ENCODE data around the gene M1AP. TPM values are rescaled to one million over a fixed set of nuclear protein-coding genes. Genes with fewer than 3 reads are reported as not detected.

Gene M1AP
- total RNA-seq, 1 experiment from 2014 or later: not detected

DNA sequence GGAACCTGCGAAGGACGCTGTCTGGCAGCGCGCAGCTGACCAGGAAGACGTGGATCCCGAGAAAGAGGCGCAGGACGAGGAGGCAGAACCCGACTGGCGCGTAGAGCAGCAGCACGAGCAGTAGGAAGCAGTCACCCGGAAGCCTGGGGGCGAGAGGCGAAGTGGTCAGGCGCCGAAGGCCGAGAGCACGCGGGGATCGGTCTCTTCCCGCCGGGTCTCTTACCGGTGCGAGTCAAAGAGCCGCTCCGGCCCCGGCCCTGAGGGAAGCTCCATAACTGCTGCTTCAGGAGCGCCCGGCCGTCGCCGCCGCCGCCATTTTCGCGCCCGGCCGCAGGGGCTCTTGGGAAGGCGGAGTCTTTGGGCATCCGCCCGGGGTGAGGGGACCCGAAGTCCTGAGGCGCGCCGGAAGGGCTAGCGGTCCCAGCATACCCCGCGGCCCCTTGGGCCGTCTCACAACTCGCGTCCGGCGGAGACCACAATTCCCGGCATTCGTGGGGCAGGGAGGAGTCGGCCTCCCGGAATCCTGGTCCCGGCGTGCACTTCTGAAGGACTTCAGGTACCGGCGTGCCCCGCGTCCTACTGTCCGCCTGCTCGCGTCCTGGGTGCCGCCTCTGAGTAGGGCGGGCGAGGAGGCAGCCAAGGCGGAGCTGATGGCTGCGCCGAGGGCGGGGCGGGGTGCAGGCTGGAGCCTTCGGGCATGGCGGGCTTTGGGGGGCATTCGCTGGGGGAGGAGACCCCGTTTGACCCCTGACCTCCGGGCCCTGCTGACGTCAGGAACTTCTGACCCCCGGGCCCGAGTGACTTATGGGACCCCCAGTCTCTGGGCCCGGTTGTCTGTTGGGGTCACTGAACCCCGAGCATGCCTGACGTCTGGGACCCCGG is 118.5 kb downstream of the M1AP start, which contains the start of the genes AUP1 and HTRA2:
AUP1 (minus strand) TSS at position 350 of the 882 bp plus-strand sequence; CDS start at position 273, 77 bp downstream.
HTRA2 (plus strand) TSS at position 577 of the 882 bp plus-strand sequence; CDS start at position 651, 74 bp downstream.
- TF ChIP-seq, protein P1, sequence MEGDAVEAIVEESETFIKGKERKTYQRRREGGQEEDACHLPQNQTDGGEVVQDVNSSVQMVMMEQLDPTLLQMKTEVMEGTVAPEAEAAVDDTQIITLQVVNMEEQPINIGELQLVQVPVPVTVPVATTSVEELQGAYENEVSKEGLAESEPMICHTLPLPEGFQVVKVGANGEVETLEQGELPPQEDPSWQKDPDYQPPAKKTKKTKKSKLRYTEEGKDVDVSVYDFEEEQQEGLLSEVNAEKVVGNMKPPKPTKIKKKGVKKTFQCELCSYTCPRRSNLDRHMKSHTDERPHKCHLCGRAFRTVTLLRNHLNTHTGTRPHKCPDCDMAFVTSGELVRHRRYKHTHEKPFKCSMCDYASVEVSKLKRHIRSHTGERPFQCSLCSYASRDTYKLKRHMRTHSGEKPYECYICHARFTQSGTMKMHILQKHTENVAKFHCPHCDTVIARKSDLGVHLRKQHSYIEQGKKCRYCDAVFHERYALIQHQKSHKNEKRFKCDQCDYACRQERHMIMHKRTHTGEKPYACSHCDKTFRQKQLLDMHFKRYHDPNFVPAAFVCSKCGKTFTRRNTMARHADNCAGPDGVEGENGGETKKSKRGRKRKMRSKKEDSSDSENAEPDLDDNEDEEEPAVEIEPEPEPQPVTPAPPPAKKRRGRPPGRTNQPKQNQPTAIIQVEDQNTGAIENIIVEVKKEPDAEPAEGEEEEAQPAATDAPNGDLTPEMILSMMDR (IDR thresholded peaks at IDR 0.05; ENCODE audit: insufficient read depth in 1 of 2, low read depth in 1 of 2, low read length in 1 of 2, severe bottlenecking in 1 of 2, unreplicated experiment in 1 of 2): no peak
- H3K27me3 ChIP-seq (replicated peaks; ENCODE audit: control insufficient read depth, insufficient read depth, low read length): no peaks in the 10 kb centered on the region
- POLR2A ChIA-PET: interaction anchor here (0.5 to 2.0 kb wide), 9 partner anchors 9 to 330 kb away, joined by 3 to 7 read pairs (median 4); partner anchors contain the start of genes CCDC142, PCGF1, TTC31 and WBP1
- H3K4me3 ChIP-seq (ENCODE audit: low read depth, low read length): peak within 1 kb of the TSS; percentile 78
- H3K4me1 ChIP-seq: peaks cover 6% of the 10 kb centered on the region
- H3K9me3 Mint-ChIP-seq (ENCODE audit: unreplicated experiment): no peaks in the 10 kb centered on the region
- DNase-seq: peak; percentile 99
- no peaks in the 10 kb centered on the region for H3K9me3 ChIP-seq
- H3K4me3 Mint-ChIP-seq (ENCODE audit: unreplicated experiment): peak within 1 kb of the TSS; percentile 99
- CTCF ChIA-PET: interaction anchor here (0.8 to 1.7 kb wide), 6 partner anchors 15 to 68 kb away, joined by 3 to 7 read pairs (median 4); partner anchors contain the start of genes CCDC142 and TTC31
- H3K27ac Mint-ChIP-seq (ENCODE audit: unreplicated experiment): peak within 1 kb of the TSS; percentile 99
- intact Hi-C loops (cut with micrococcal nuclease; ENCODE audit: unreplicated experiment): loop anchor here (1.0 to 2.0 kb wide), 7 partner anchors 13 to 75 kb away; partner anchors contain the start of genes INO80B, MRPL53, PCGF1 and TTC31
- no TSS peak for BruUV-seq (replicated peaks)
- peaks cover 18% of the 10 kb centered on the region for H3K4me1 Mint-ChIP-seq (ENCODE audit: low read depth, unreplicated experiment)
- peaks cover 9% of the 10 kb centered on the region for H3K36me3 ChIP-seq (ENCODE audit: control insufficient read depth, insufficient read depth, low read length)
- H3K27me3 Mint-ChIP-seq (ENCODE audit: insufficient read depth, unreplicated experiment): no peaks in the 10 kb centered on the region
- H3K36me3 Mint-ChIP-seq (ENCODE audit: insufficient read depth, unreplicated experiment): peaks cover 46% of the 10 kb centered on the region

- CTCF ChIA-PET: interaction anchor here (0.8 to 1.4 kb wide), 4 partner anchors 16 to 67 kb away, joined by 3 to 4 read pairs (median 3); no protein-coding TSS in a partner anchor
- POLR2A ChIA-PET: interaction anchor here (1.4 kb wide), 2 partner anchors 20 to 71 kb away, joined by 5 read pairs; partner anchors contain the start of gene WBP1
- Mint-ChIP-seq H3K27me3 (ENCODE audit: insufficient read depth, unreplicated experiment) (no peaks in the 10 kb centered on the region), H3K36me3 (ENCODE audit: insufficient read depth, unreplicated experiment) (peaks cover 46% of the 10 kb centered on the region), H3K9me3 (ENCODE audit: unreplicated experiment) (no peaks in the 10 kb centered on the region), H3K4me1 (ENCODE audit: low read depth, unreplicated experiment) (peaks cover 18% of the 10 kb centered on the region), H3K4me3 (ENCODE audit: unreplicated experiment) (peak overlapping the region; percentile 99), H3K27ac (ENCODE audit: unreplicated experiment) (peak overlapping the region; percentile 99)
- H3K36me3 ChIP-seq (ENCODE audit: control insufficient read depth, insufficient read depth, low read length): peaks cover 9% of the 10 kb centered on the region
- no TSS peak for BruUV-seq (replicated peaks)
- TF ChIP-seq, protein P1 (IDR thresholded peaks at IDR 0.05; ENCODE audit: insufficient read depth in 1 of 2, low read depth in 1 of 2, low read length in 1 of 2, severe bottlenecking in 1 of 2, unreplicated experiment in 1 of 2): no peak
- H3K4me3 ChIP-seq (ENCODE audit: low read depth, low read length): peak overlapping the region; percentile 78
- H3K9me3 ChIP-seq: no peaks in the 10 kb centered on the region
- intact Hi-C loops (cut with micrococcal nuclease; ENCODE audit: unreplicated experiment): loop anchor here (1.0 to 2.0 kb wide), 7 partner anchors 12 to 74 kb away; partner anchors contain the start of genes INO80B, MRPL53, PCGF1 and TTC31
- peaks cover 6% of the 10 kb centered on the region for H3K4me1 ChIP-seq
- H3K27me3 ChIP-seq (replicated peaks; ENCODE audit: control insufficient read depth, insufficient read depth, low read length): no peaks in the 10 kb centered on the region
- DNase-seq: no peak
Measured at GRCh38 chr2:74528600-74529356, 119.4 kb downstream of the M1AP start.
